ENCODE data around the gene GAB2. TPM values are rescaled to one million over a fixed set of nuclear protein-coding genes. Genes with fewer than 3 reads are reported as not detected.
A peak's percentile ranks its signal among the peaks of the same experiment; 100 is the strongest.

Gene GAB2
- total RNA-seq, 1 donor from 2014 or later = 6.6 TPM

- DNase-seq (ENCODE audit: low read depth) (peak; percentile 55), FAIRE-seq (no peak)
- H3K27me3 ChIP-seq (ENCODE audit: control insufficient read depth, insufficient read depth, low read length) = no peaks in the 10 kb centered on the region
- H3K4me3 ChIP-seq (ENCODE audit: low read depth, low read length) = no peak overlapping the region
- TF ChIP-seq CTCF (IDR thresholded peaks at IDR 0.05; ENCODE audit: insufficient read depth, low read length, severe bottlenecking) = peak; percentile 59
- H3K36me3 ChIP-seq (ENCODE audit: control insufficient read depth, insufficient read depth, low read length) = no peaks in the 10 kb centered on the region
Observed at GRCh38 chr11:78228467-78228866, 189.2 kb downstream of the GAB2 start.

- Histone ChIP-seq H3K27me3 (ENCODE audit: control insufficient read depth, insufficient read depth, low read length) (no peaks in the 10 kb centered on the region), H3K4me3 (ENCODE audit: low read depth, low read length) (no peak overlapping the region), H3K36me3 (ENCODE audit: control insufficient read depth, insufficient read depth, low read length) (no peaks in the 10 kb centered on the region)
- no peak for TF ChIP-seq CTCF (IDR thresholded peaks at IDR 0.05; ENCODE audit: insufficient read depth, low read length, severe bottlenecking)
- DNase-seq (ENCODE audit: low read depth) (no peak), FAIRE-seq (no peak)
Observed at GRCh38 chr11:78227921-78228320, 189.7 kb downstream of the GAB2 start.

GRCh38 chr11:78226684-78227680, 190.6 kb downstream of the GAB2 start:
- Histone ChIP-seq H3K4me3 (ENCODE audit: low read depth, low read length) (no peak overlapping the region), H3K27me3 (ENCODE audit: control insufficient read depth, insufficient read depth, low read length) (no peaks in the 10 kb centered on the region), H3K36me3 (ENCODE audit: control insufficient read depth, insufficient read depth, low read length) (no peaks in the 10 kb centered on the region)
- DNase-seq (ENCODE audit: low read depth) (no peak), FAIRE-seq (no peak)
- no peak for TF ChIP-seq CTCF (IDR thresholded peaks at IDR 0.05; ENCODE audit: insufficient read depth, low read length, severe bottlenecking)

GRCh38 chr11:78224906-78225420, 192.7 kb downstream of the GAB2 start:
- Histone ChIP-seq H3K36me3 (ENCODE audit: control insufficient read depth, insufficient read depth, low read length) (peaks cover 3% of the 10 kb centered on the region), H3K27me3 (ENCODE audit: control insufficient read depth, insufficient read depth, low read length) (no peaks in the 10 kb centered on the region), H3K4me3 (ENCODE audit: low read depth, low read length) (no peak overlapping the region)
- FAIRE-seq (no peak), DNase-seq (ENCODE audit: low read depth) (no peak)
- TF ChIP-seq CTCF (IDR thresholded peaks at IDR 0.05; ENCODE audit: insufficient read depth, low read length, severe bottlenecking) = no peak

- Histone ChIP-seq H3K4me3 (ENCODE audit: low read depth, low read length) (no peak overlapping the region), H3K36me3 (ENCODE audit: control insufficient read depth, insufficient read depth, low read length) (peaks cover 3% of the 10 kb centered on the region), H3K27me3 (ENCODE audit: control insufficient read depth, insufficient read depth, low read length) (no peaks in the 10 kb centered on the region)
- no peak for TF ChIP-seq CTCF (IDR thresholded peaks at IDR 0.05; ENCODE audit: insufficient read depth, low read length, severe bottlenecking)
- no peak for FAIRE-seq
- DNase-seq (ENCODE audit: low read depth) = no peak
Observed at GRCh38 chr11:78224506-78224905, 193.1 kb downstream of the GAB2 start.
